ENCODE results near the gene GMPS. TPM values are rescaled to one million over a fixed set of nuclear protein-coding genes. Genes with fewer than 3 reads are reported as not detected.

GMPS gene
- total RNA-seq, 1 experiment from 2014 or later: 119 TPM

DNA sequence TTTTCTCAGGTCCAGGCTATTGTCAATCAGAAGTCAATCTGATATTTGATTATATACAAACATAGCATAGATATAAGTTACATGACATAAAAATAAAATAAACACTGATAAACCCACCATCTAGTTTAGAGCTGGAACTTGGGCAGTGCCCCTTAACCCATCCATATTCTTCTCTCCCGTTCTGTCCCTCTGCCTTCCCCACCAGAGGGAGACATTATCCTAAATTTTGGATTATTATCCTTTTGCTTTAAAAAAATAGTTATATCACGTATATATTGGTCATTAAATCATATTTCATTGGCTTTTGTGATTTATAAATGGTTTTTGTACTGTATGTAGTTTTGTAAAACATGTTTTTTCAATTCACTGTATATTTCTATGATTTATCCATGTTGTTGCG lies 107.9 kb downstream of the GMPS start:
- TF ChIP-seq, protein P1, sequence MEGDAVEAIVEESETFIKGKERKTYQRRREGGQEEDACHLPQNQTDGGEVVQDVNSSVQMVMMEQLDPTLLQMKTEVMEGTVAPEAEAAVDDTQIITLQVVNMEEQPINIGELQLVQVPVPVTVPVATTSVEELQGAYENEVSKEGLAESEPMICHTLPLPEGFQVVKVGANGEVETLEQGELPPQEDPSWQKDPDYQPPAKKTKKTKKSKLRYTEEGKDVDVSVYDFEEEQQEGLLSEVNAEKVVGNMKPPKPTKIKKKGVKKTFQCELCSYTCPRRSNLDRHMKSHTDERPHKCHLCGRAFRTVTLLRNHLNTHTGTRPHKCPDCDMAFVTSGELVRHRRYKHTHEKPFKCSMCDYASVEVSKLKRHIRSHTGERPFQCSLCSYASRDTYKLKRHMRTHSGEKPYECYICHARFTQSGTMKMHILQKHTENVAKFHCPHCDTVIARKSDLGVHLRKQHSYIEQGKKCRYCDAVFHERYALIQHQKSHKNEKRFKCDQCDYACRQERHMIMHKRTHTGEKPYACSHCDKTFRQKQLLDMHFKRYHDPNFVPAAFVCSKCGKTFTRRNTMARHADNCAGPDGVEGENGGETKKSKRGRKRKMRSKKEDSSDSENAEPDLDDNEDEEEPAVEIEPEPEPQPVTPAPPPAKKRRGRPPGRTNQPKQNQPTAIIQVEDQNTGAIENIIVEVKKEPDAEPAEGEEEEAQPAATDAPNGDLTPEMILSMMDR (IDR thresholded peaks at IDR 0.05 in 2 of 3, conservative IDR thresholded peaks at IDR 0.05 in 1 of 3; ENCODE audit: borderline replicate concordance in 1 of 3, insufficient read depth in 1 of 3, low read depth in 2 of 3, low read length in 2 of 3): peak; percentile 19 to 69 (median 53); a peak in 5 of 6 replicates
- TF ChIP-seq ZNF274 (IDR thresholded peaks at IDR 0.05; ENCODE audit: low read depth, low read length) (no peak), RAD21 (IDR thresholded peaks at IDR 0.05; ENCODE audit: low read depth) (peak; percentile 42)
- Histone ChIP-seq H3K4me2 (ENCODE audit: low read length) (no peak overlapping the region), H3K9ac (ENCODE audit: low read length) (no peak overlapping the region), H3K36me3 (ENCODE audit: control insufficient read depth in 1 of 2, insufficient read depth in 2 of 2, low read length in 2 of 2) (no peaks in the 10 kb centered on the region), H3K4me1 (ENCODE audit: control insufficient read depth in 1 of 2, insufficient read depth in 2 of 2, low read length in 2 of 2) (no peaks in the 10 kb centered on the region), H3K9me2 (ENCODE audit: insufficient read depth) (no peaks in the 10 kb centered on the region), H3K79me2 (ENCODE audit: insufficient read depth, low read length) (no peaks in the 10 kb centered on the region), H3K9me3 (ENCODE audit: control insufficient read depth in 1 of 2, insufficient read depth in 1 of 2, low read depth in 1 of 2, low read length in 2 of 2) (no peaks in the 10 kb centered on the region), H3K27me3 (ENCODE audit: insufficient read depth, low read length) (no peaks in the 10 kb centered on the region), H3K27ac (ENCODE audit: low read depth, low read length) (no peak overlapping the region), H3K4me3 (replicated peaks in 1 of 2; ENCODE audit: low read depth in 1 of 2, low read length in 2 of 2) (no peak overlapping the region), H2AFZ (ENCODE audit: low read depth, low read length, poor library complexity, severe bottlenecking) (no peak overlapping the region), H4K20me1 (ENCODE audit: insufficient read depth) (no peaks in the 10 kb centered on the region)
- ChIA-PET RAD21 (ENCODE audit: low non-redundant PET in 1 of 2, low total read pairs in 2 of 2, uncharacterized antibody in 2 of 2, unreplicated experiment in 2 of 2) (no interaction called here), POLR2A (no interaction called here), CTCF (no interaction called here)
- intact Hi-C loops (cut with micrococcal nuclease): no loop called here
- no TSS peak for BruUV-seq (replicated peaks)
- ATAC-seq (peak; percentile 66), DNase-seq (ENCODE audit: low read depth, low spot score) (no peak)

DNA sequence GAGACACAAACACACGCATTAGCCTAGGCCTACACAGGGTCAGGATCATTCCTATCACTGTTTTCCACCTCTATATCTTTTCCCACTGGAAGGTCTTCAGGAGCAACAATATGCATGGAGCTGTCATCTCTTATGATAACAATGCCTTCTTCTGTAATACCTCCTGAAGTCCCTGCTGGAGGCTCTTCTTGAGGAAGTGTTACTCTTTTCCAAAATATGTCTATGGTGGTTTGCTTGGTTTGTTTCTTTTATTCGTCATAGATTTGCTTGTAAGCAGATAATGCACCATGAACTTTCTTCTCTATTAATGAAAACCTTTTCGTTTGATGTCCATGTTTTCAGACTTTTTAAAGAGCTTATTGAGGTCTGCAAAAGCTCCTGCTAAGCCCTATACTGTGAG lies 109.3 kb downstream of the GMPS start:
- BruUV-seq (replicated peaks): no TSS peak
- H3K79me2 ChIP-seq (ENCODE audit: insufficient read depth, low read length): no peaks in the 10 kb centered on the region
- H3K9me2 ChIP-seq (ENCODE audit: insufficient read depth): no peaks in the 10 kb centered on the region
- no peaks in the 10 kb centered on the region for H4K20me1 ChIP-seq (ENCODE audit: insufficient read depth)
- H3K27ac ChIP-seq (ENCODE audit: low read depth, low read length): no peak overlapping the region
- H3K27me3 ChIP-seq (ENCODE audit: insufficient read depth, low read length): no peaks in the 10 kb centered on the region
- H2AFZ ChIP-seq (ENCODE audit: low read depth, low read length, poor library complexity, severe bottlenecking): no peak overlapping the region
- POLR2A ChIA-PET: no interaction called here
- no peak for ATAC-seq
- no peak overlapping the region for H3K9ac ChIP-seq (ENCODE audit: low read length)
- H3K36me3 ChIP-seq (ENCODE audit: control insufficient read depth in 1 of 2, insufficient read depth in 2 of 2, low read length in 2 of 2): no peaks in the 10 kb centered on the region
- no peak overlapping the region for H3K4me3 ChIP-seq (replicated peaks in 1 of 2; ENCODE audit: low read depth in 1 of 2, low read length in 2 of 2)
- CTCF ChIA-PET: no interaction called here
- no peaks in the 10 kb centered on the region for H3K9me3 ChIP-seq (ENCODE audit: control insufficient read depth in 1 of 2, insufficient read depth in 1 of 2, low read depth in 1 of 2, low read length in 2 of 2)
- intact Hi-C loops (cut with micrococcal nuclease): no loop called here
- RAD21 ChIA-PET (ENCODE audit: low non-redundant PET in 1 of 2, low total read pairs in 2 of 2, uncharacterized antibody in 2 of 2, unreplicated experiment in 2 of 2): no interaction called here
- H3K4me2 ChIP-seq (ENCODE audit: low read length): no peak overlapping the region
- TF ChIP-seq, protein P2, sequence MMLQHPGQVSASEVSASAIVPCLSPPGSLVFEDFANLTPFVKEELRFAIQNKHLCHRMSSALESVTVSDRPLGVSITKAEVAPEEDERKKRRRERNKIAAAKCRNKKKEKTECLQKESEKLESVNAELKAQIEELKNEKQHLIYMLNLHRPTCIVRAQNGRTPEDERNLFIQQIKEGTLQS (IDR thresholded peaks at IDR 0.05): no peak
- TF ChIP-seq ZNF274 (IDR thresholded peaks at IDR 0.05; ENCODE audit: low read depth, low read length): no peak
- no peak for TF ChIP-seq CBX3 (IDR thresholded peaks at IDR 0.05; ENCODE audit: low read depth)
- TF ChIP-seq, protein P1 (IDR thresholded peaks at IDR 0.05 in 2 of 3, conservative IDR thresholded peaks at IDR 0.05 in 1 of 3; ENCODE audit: borderline replicate concordance in 1 of 3, insufficient read depth in 1 of 3, low read depth in 2 of 3, low read length in 2 of 3): no peak
- TF ChIP-seq POLR2A (IDR thresholded peaks at IDR 0.05; ENCODE audit: borderline replicate concordance, extremely low read depth, insufficient read depth, insufficient read length): no peak
- TF ChIP-seq JUND (IDR thresholded peaks at IDR 0.05): no peak
- no peak for TF ChIP-seq CEBPB (IDR thresholded peaks at IDR 0.05; ENCODE audit: low read depth)
- no peak for TF ChIP-seq SRF (IDR thresholded peaks at IDR 0.05; ENCODE audit: low read depth)
- TF ChIP-seq EZH2phosphoT487 (IDR thresholded peaks at IDR 0.05; ENCODE audit: borderline replicate concordance): no peak
- no peak for TF ChIP-seq SIN3A (IDR thresholded peaks at IDR 0.05; ENCODE audit: low read depth)
- no peak for TF ChIP-seq TCF7L2 (IDR thresholded peaks at IDR 0.05; ENCODE audit: borderline replicate concordance, extremely low read depth, insufficient read depth, insufficient read length)
- no peak for TF ChIP-seq EGR1 (IDR thresholded peaks at IDR 0.05; ENCODE audit: low read depth)
- H3K4me1 ChIP-seq (ENCODE audit: control insufficient read depth in 1 of 2, insufficient read depth in 2 of 2, low read length in 2 of 2): no peaks in the 10 kb centered on the region
- no peak for DNase-seq (ENCODE audit: low read depth, low spot score)
